KOPT-K1 (cell line): ENCODE data around the gene SLC2A8.

ENCODE experiments used
- H3K27ac ChIP-seq: fragments of 200-600 bp; sonication (generic); 2 replicates; pipeline ENCODE4 v1.5.1; 2016; ENCODE audit warnings: antibody characterized with exemption, mild to moderate bottlenecking, low read depth, low read length; ENCODE audit not compliant: poor library complexity, severe bottlenecking
- H3K36me3 ChIP-seq: fragments of 200-600 bp; sonication (generic); 2 replicates; pipeline ENCODE4 v1.5.1; 2017; ENCODE audit warnings: antibody characterized with exemption, mild to moderate bottlenecking, low read length, moderate library complexity; ENCODE audit not compliant: insufficient read depth
- H3K9me3 ChIP-seq: fragments of 200-600 bp; sonication (generic); 2 replicates; pipeline ENCODE4 v1.5.1; 2017; ENCODE audit warnings: antibody characterized with exemption, low read length, mild to moderate bottlenecking; ENCODE audit not compliant: insufficient read depth, poor library complexity, severe bottlenecking

The SLC2A8 gene

DNA sequence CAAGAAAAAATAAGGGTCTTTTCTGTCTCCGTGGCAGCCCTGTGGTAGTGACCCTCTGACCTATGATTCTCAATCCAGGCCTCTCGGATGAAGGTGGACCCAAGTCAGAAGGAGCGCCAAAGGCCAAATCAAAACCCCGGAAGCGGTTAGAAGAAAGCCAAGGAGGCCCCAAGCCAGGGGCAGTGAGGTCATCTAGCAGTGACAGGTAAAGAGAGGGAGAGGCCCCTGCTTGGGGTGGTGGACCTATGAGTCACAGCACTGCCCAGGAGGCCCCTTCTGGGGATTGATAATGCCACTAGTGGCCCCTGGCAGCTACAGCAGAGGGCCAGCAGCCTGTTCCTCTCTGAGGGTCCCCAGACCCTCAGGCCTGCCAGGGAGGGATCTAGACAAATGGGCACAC, 6.4 kb upstream of the SLC2A8 start:
- Histone ChIP-seq H3K27ac (no peak overlapping the region), H3K9me3 (no peaks in the 10 kb centered on the region)

DNA sequence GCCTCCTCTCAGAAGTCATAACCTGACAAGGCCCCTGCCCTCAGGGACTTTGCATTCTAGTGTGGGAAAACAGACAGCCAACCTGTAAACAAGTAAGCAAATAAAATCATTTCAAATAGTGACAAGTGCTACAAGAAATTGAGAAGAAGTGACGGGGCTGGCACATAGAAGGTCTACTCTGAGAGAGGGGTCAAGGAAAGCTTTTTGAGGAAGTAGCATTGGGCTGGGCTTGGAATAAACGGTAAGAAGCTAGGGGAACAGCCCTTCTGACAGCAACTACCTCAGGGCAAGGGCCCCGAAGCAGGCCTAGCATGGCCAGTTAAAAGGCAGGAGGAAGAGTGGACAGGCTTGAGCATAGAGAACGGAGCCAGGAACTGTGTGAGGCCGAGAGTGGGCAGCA, 4.8 kb upstream of the SLC2A8 start:
- Histone ChIP-seq H3K9me3 (no peaks in the 10 kb centered on the region), H3K36me3 (no peaks in the 10 kb centered on the region), H3K27ac (no peak overlapping the region)

More for the DNA sequence above, 6.4 kb upstream of the SLC2A8 start:
- H3K36me3 ChIP-seq = no peaks in the 10 kb centered on the region

DNA sequence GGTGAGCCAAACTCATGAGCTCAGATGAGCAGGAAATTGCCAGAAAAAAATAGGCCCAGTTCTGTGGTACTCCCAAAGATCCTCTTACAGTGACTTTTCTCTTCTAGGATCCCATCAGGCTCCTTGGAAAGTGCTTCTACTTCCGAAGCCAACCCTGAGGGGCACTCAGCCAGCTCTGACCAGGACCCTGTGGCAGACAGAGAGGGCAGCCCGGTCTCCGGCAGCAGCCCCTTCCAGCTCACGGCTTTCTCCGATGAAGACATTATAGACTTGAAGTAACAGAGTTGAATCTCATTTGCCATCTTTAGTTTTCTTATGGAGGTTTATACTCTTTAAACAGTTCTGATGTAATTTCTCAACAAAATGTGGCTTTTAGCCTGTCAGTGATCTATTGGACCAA, 4.0 kb upstream of the SLC2A8 start:
- Histone ChIP-seq H3K9me3 (no peaks in the 10 kb centered on the region), H3K27ac (no peak overlapping the region), H3K36me3 (no peaks in the 10 kb centered on the region)

GRCh38 chr9:127393645-127394044, 3.3 kb upstream of the SLC2A8 start:
- Histone ChIP-seq H3K27ac (no peak overlapping the region), H3K36me3 (no peaks in the 10 kb centered on the region), H3K9me3 (no peaks in the 10 kb centered on the region)

DNA sequence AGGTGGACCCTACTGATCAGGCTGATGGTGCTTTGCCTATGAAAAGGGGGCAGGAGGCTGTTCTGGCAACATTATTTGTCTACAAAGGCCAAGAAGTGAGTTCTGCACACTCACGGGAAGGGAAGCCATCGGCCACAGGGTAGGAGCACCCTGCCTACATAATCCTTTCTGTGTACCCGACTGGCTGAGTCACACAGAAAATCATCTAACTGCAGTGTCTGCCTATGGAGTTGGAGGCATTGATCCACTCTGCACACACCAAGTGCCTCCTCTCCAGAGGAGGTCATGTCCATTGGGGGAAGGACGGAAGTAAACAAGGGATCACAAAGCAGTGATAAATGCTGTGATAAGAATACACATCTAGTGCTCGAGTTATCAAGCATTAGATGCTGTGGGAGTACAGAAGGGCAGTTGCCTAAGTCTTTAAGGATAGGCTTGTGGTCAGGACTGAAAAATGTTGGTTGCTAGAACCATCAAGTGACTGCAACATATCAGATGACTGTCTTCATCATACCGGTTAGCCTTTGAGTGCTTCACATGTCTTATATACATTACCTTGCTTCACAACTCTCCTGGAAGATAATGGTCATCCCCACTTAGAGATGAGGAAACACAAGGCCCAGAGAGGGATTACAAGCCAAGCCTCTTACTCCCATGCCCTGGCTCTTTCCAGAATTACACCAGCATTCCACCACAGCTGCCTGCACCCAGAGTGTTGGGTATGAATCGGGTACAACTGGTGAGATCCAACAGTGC, 1.3 kb upstream of the SLC2A8 start:
- Histone ChIP-seq H3K9me3 (no peaks in the 10 kb centered on the region), H3K36me3 (no peaks in the 10 kb centered on the region), H3K27ac (no peak overlapping the region)

GRCh38 chr9:127396253-127396807, 639 bp upstream of the SLC2A8 start:
- Histone ChIP-seq H3K36me3 (no peaks in the 10 kb centered on the region), H3K9me3 (no peaks in the 10 kb centered on the region), H3K27ac (no peak overlapping the region)

- Histone ChIP-seq H3K27ac (no peak overlapping the region), H3K9me3 (no peaks in the 10 kb centered on the region), H3K36me3 (no peaks in the 10 kb centered on the region)
Observed at GRCh38 chr9:127397646-127398274, 791 bp downstream of the SLC2A8 start.

- Histone ChIP-seq H3K27ac (no peak overlapping the region), H3K9me3 (no peaks in the 10 kb centered on the region), H3K36me3 (no peaks in the 10 kb centered on the region)
Observed at GRCh38 chr9:127398275-127398647, 1.3 kb downstream of the SLC2A8 start.

DNA sequence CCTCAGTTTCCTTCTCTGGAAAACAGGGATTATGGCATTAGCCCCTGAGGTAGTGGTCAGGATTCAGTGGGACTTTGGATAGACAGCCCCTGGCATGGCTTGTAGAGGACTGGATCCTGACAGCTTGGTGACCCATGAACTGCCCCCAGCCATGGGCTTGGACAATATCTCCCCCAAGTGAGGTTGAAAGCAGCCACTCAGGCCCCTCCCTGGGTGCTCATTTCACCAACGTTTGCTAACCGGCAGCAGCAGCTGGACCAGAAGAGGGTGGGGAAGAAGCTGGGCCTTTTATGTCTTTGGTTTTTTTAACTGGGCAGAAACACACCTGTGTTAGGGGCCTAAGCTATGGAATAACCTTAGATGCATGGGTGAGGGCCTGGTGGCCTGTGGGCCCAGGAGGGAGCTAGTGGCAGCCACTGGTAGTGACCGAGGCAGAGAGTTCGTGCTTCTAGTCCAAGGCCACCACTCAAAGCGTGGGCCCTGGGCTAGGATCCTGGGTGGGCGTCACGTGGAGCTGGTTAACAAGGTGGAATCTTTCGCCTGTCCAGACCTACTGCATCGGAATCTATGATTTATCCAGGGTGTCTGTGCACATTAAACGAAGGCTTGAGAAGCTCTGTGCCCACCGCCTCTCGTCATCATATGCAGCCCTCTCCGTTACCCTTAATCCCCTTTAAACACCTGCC, 1.9 kb downstream of the SLC2A8 start:
- Histone ChIP-seq H3K36me3 (no peaks in the 10 kb centered on the region), H3K9me3 (no peaks in the 10 kb centered on the region), H3K27ac (no peak overlapping the region)

DNA sequence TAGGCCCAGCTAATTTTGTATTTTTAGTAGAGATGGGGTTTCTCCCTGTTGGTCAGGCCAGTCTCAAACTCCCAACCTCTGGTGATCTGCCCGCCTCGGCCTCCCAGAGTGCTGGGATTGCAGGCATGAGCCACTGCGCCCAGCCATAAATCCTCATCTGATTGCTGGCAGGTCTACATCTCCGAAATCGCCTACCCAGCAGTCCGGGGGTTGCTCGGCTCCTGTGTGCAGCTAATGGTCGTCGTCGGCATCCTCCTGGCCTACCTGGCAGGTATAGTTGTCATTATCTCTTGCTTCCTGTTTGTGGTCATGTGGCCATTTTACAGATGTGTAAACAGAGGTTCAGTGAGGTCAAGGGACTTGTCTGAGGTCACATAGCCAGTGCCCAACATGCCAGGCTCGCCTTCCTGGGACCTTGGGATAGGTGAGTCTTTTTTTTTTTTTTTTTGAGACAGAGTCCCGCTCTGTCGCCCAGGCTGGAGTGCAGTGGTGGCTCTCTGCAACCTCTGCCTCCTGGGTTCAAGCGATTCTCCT, 2.8 kb downstream of the SLC2A8 start:
- H3K27ac ChIP-seq = no peak overlapping the region
- no peaks in the 10 kb centered on the region for H3K9me3 ChIP-seq
- no peaks in the 10 kb centered on the region for H3K36me3 ChIP-seq

GRCh38 chr9:127402401-127403090, 5.6 kb downstream of the SLC2A8 start:
- Histone ChIP-seq H3K9me3 (no peaks in the 10 kb centered on the region), H3K27ac (no peak overlapping the region), H3K36me3 (no peaks in the 10 kb centered on the region)

- Histone ChIP-seq H3K9me3 (no peaks in the 10 kb centered on the region), H3K27ac (no peak overlapping the region), H3K36me3 (no peaks in the 10 kb centered on the region)
Observed at GRCh38 chr9:127403507-127404192, 6.7 kb downstream of the SLC2A8 start.

GRCh38 chr9:127404631-127405030, 7.7 kb downstream of the SLC2A8 start:
- Histone ChIP-seq H3K9me3 (no peaks in the 10 kb centered on the region), H3K27ac (no peak overlapping the region), H3K36me3 (no peaks in the 10 kb centered on the region)

- Histone ChIP-seq H3K36me3 (no peaks in the 10 kb centered on the region), H3K27ac (no peak overlapping the region)
Observed at GRCh38 chr9:127405344-127406125, 8.6 kb downstream of the SLC2A8 start.

More at GRCh38 chr9:127405344-127406125, 8.6 kb downstream of the SLC2A8 start:
- no peaks in the 10 kb centered on the region for H3K9me3 ChIP-seq
